ENCODE data around the gene C14orf132. TPM values are rescaled to one million over a fixed set of nuclear protein-coding genes. Genes with fewer than 3 reads are reported as not detected.
A peak's percentile ranks its signal among the peaks of the same experiment; 100 is the strongest.

Gene C14orf132
- total RNA-seq, 4 donors from 2014 or later: 1.2 to 6.2 (median 4.5) TPM

DNA sequence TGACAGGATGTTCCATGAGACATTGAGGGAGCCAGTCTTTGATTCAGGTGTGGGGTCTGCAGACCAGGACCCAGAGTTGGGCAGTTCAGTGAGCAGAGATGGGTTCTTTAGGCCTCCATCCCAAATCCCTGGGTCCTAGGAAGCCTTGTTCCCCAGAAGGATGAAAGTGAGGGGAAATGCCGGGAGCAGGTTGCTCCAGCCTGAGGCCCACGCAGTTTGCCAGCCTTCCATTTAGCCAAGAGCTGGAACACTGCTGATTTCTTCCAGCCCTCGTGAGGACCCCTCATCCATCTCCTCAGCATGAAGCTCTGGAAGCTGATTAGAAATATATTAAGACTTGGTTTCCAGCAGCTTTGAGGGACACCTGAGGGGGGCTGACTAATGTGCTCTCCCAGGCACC, 12.1 kb downstream of the C14orf132 start:
- H3K27ac ChIP-seq: no peak overlapping the region
- H3K36me3 ChIP-seq: no peaks in the 10 kb centered on the region
- no peaks in the 10 kb centered on the region for H3K4me1 ChIP-seq
- TF ChIP-seq POLR2A (IDR thresholded peaks at IDR 0.05): no peak
- TF ChIP-seq, protein P1, sequence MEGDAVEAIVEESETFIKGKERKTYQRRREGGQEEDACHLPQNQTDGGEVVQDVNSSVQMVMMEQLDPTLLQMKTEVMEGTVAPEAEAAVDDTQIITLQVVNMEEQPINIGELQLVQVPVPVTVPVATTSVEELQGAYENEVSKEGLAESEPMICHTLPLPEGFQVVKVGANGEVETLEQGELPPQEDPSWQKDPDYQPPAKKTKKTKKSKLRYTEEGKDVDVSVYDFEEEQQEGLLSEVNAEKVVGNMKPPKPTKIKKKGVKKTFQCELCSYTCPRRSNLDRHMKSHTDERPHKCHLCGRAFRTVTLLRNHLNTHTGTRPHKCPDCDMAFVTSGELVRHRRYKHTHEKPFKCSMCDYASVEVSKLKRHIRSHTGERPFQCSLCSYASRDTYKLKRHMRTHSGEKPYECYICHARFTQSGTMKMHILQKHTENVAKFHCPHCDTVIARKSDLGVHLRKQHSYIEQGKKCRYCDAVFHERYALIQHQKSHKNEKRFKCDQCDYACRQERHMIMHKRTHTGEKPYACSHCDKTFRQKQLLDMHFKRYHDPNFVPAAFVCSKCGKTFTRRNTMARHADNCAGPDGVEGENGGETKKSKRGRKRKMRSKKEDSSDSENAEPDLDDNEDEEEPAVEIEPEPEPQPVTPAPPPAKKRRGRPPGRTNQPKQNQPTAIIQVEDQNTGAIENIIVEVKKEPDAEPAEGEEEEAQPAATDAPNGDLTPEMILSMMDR (IDR thresholded peaks at IDR 0.05): no peak
- no peaks in the 10 kb centered on the region for H3K9me3 ChIP-seq
- no peak overlapping the region for H3K4me3 ChIP-seq
- no peaks in the 10 kb centered on the region for H3K27me3 ChIP-seq
- DNase-seq: no peak

DNA sequence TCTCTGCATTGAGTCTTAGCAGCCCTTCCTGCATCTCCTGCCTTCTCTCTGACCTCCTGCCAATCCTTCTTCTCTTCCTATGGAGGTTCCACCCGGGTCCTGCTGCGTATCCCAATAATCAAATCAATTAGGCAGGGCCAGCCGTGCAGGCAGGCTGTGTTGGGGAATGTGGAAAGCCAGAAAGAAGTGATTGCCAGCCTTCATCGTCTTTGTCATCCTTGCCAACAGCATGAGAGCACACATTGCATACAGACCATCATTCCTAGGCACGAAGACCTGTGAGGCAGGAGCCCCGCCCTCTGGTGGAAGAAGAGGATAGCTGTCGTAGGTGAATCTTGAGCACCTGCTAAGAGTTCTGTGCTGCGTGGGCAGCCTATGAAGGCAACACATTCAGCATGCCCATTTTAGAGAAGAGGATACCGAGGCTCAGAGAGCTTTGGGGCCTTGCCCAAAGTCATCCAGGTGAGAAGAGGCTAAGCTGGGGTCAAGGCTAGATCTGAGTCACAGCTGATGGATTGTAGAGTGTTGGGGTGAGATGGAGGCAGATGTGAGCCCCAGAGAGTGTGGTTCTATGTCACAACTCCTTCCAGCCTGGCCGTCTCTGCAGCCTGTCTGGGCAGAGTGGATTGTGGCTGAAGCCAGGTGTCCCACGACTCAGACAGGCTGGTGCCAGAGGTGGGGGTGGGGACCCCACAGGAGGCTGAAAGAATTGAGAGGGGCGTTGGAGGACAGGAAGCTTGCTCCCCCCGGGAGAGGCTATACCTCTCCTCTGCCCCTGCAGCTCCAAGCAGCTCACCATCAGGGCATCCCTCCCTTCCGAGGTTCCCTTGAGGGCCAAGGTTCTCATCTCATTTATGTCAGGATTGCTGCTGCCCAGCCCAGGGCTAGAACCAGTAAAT, 12.7 kb downstream of the C14orf132 start:
- Histone ChIP-seq H3K4me1 (no peaks in the 10 kb centered on the region), H3K27ac (no peak overlapping the region), H3K36me3 (no peaks in the 10 kb centered on the region), H3K4me3 (no peak overlapping the region), H3K9me3 (no peaks in the 10 kb centered on the region), H3K27me3 (no peaks in the 10 kb centered on the region)
- TF ChIP-seq POLR2A (IDR thresholded peaks at IDR 0.05): no peak
- TF ChIP-seq, protein P1 (IDR thresholded peaks at IDR 0.05): no peak
- no peak for DNase-seq

DNA sequence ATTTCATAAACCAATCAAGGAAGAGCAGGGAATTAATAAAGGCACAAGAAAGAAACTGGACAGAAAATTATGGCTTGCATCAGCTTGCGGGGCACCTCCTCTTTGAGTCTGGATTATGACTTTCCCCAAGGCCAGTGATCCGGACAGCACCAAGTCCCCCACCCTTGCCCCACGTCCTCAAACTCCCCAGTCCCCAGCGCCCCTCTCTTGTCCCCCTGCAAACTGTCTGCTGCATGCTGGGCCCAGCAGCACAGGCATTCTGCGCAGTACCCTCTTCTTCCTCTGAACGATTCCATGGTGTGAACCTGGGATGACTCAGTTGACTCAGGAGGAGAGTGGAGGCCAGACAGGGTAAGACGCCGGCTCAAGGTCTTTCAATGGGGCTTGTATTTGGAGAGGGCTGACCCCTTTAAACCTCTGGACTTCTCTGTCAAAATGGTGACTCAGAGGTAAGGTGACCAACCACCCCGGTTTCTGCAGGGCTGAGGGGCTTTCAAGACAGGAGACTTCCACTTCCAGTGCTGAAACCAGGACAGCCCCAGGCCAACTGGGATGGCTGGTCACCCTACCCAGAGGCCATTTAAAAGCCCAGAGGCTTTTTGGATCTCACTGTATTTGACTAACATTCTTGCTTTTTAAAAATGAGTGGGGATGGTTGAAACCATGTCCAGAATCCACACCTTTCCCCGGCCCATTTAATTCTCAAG, 13.5 kb downstream of the C14orf132 start:
- TF ChIP-seq, protein P1 (IDR thresholded peaks at IDR 0.05): no peak
- no peak for TF ChIP-seq POLR2A (IDR thresholded peaks at IDR 0.05)
- no peaks in the 10 kb centered on the region for H3K36me3 ChIP-seq
- no peak overlapping the region for H3K4me3 ChIP-seq
- H3K27ac ChIP-seq: peak overlapping the region in 1 of 4 donors; percentile 82
- no peak for DNase-seq
- H3K9me3 ChIP-seq: no peaks in the 10 kb centered on the region
- H3K4me1 ChIP-seq: no peaks in the 10 kb centered on the region
- no peaks in the 10 kb centered on the region for H3K27me3 ChIP-seq

DNA sequence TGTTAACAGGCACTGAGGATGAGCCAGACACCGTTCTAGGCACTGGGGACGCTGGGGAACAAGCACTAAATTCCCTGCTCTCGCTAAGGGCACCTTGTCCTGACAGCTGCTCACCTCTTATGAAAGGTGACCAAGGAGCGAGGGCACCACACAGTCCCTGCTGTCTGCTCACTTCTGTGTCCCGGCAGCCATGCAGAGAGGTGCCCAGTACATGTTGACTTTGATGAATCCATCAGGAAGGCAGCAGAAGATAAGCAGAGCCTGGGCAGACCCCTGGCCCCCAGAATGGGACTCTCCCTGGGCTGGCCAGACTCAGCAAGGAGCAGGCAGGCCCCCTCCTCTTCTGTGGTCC, 14.1 kb downstream of the C14orf132 start:
- DNase-seq: no peak
- Histone ChIP-seq H3K36me3 (no peaks in the 10 kb centered on the region), H3K4me3 (no peak overlapping the region), H3K27me3 (no peaks in the 10 kb centered on the region), H3K27ac (peak overlapping the region in 2 of 4 donors; percentile 62 to 82), H3K9me3 (no peaks in the 10 kb centered on the region), H3K4me1 (no peaks in the 10 kb centered on the region)
- TF ChIP-seq, protein P1 (IDR thresholded peaks at IDR 0.05): no peak
- no peak for TF ChIP-seq POLR2A (IDR thresholded peaks at IDR 0.05)

DNA sequence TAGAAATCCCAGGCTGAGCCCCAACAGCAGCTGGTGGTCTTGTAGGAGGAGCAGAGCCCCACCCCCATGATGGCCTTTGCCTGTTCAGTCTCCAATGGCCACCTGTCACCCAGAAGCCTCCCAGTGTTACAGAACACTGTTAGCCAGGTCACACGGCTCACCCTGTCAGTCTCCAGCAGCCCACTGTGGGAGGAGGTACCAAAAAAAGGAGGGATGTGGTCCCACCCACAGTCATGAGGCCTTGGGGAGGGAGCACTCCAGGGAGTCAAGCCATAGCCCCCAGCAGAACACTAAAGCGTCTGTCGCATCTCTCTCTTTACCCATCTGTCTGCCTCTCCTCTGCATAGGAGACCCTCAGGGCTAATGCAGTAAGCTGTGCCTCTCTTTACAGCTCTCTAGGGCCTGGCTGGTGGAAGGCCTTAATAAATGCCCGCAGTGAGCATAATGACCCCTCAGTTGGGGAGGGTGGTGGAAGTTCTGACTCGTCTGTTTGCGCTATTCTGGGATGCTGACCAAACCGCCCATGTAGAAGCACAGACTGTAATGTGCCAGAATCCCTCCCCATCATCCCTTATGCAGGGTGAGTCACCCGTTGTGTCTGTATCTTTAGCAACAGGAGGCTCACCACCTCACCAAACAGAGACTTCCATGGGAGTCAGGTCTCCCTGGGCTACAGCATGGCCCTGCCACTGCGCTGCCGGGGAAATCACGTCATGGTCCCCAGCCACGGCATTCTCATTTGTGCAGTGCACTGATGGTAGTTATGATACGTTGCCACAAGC, 14.6 kb downstream of the C14orf132 start:
- Histone ChIP-seq H3K27ac (peak overlapping the region in 2 of 4 donors; percentile 62 to 82), H3K4me3 (no peak overlapping the region), H3K9me3 (no peaks in the 10 kb centered on the region), H3K27me3 (no peaks in the 10 kb centered on the region), H3K36me3 (no peaks in the 10 kb centered on the region), H3K4me1 (no peaks in the 10 kb centered on the region)
- peak in 1 of 3 donors; percentile 62 for DNase-seq
- TF ChIP-seq, protein P1 (IDR thresholded peaks at IDR 0.05): no peak
- no peak for TF ChIP-seq POLR2A (IDR thresholded peaks at IDR 0.05)

All from Peyer's patch (tissue), 4 donors.